GM18511 (cell line): ENCODE data around the gene ASB8.
"Not testable (repeated sequence)": the region's sequence is repeated elsewhere in the genome, so short reads cannot be mapped to it uniquely, and the experiment has no call there.

Source experiments
- ATAC-seq: cut with Tn5 transposase; IDR thresholded peaks from one replicate; pipeline ENCODE4 v1.9.1; 2021; ENCODE audit warnings: mild to moderate bottlenecking, moderate library complexity; ENCODE audit not compliant: unreplicated experiment

Gene ASB8

GRCh38 chr12:48142818-48143674 is 14.3 kb downstream of the ASB8 start:
- no peak for ATAC-seq

GRCh38 chr12:48135027-48135426 is 22.3 kb downstream of the ASB8 start:
- ATAC-seq: no peak

- ATAC-seq: no peak
Measured at GRCh38 chr12:48132826-48133225, 24.5 kb downstream of the ASB8 start.

- no peak for ATAC-seq
Measured at GRCh38 chr12:48131517-48131916, 25.8 kb downstream of the ASB8 start.

GRCh38 chr12:48129376-48129775 is 27.9 kb downstream of the ASB8 start:
- ATAC-seq: no peak

GRCh38 chr12:48128800-48129199 is 28.5 kb downstream of the ASB8 start:
- no peak for ATAC-seq

GRCh38 chr12:48126953-48127630 is 30.2 kb downstream of the ASB8 start:
- no peak for ATAC-seq

GRCh38 chr12:48125985-48126384 is 31.3 kb downstream of the ASB8 start:
- no peak for ATAC-seq

- not testable (repeated sequence) for ATAC-seq
Measured at GRCh38 chr12:48125542-48125941, 31.8 kb downstream of the ASB8 start.

GRCh38 chr12:48123169-48123568 is 34.1 kb downstream of the ASB8 start:
- no peak for ATAC-seq

- no peak for ATAC-seq
Measured at GRCh38 chr12:48122065-48122834, 35.1 kb downstream of the ASB8 start.

GRCh38 chr12:48121522-48121921 is 35.8 kb downstream of the ASB8 start:
- ATAC-seq: no peak

- ATAC-seq: no peak
Measured at GRCh38 chr12:48119834-48120195, 37.5 kb downstream of the ASB8 start.

GRCh38 chr12:48119078-48119833 is 38.1 kb downstream of the ASB8 start, which contains the start of gene PFKM:
Gene PFKM (plus strand): TSS chr12:48119364. CDS start chr12:48122775, 3,411 bp downstream.
- peak; percentile 99 for ATAC-seq

- no peak for ATAC-seq
Measured at GRCh38 chr12:48118284-48118871, 38.9 kb downstream of the ASB8 start.

GRCh38 chr12:48115957-48116356 is 41.4 kb downstream of the ASB8 start:
- no peak for ATAC-seq

GRCh38 chr12:48111312-48111693 is 46.0 kb downstream of the ASB8 start:
- ATAC-seq: not testable (repeated sequence)

GRCh38 chr12:48110691-48111311 is 46.5 kb downstream of the ASB8 start:
- no peak for ATAC-seq

- no peak for ATAC-seq
Measured at GRCh38 chr12:48109424-48109823, 47.9 kb downstream of the ASB8 start.
